Measurements from ENCODE around the gene FABP1.

The FABP1 gene

GRCh38 chr2:88136817-88137216, 9.0 kb upstream of the FABP1 start:
- no peak for DNase-seq

- no peak for DNase-seq
Measured at GRCh38 chr2:88133875-88134274, 6.0 kb upstream of the FABP1 start.

GRCh38 chr2:88131999-88132368, 4.1 kb upstream of the FABP1 start:
- DNase-seq, result no peak

- no peak for DNase-seq
Measured at GRCh38 chr2:88131201-88131998, 3.5 kb upstream of the FABP1 start.

- DNase-seq, result no peak
Measured at GRCh38 chr2:88129313-88129959, 1.6 kb upstream of the FABP1 start.

- DNase-seq, result no peak
Measured at GRCh38 chr2:88128654-88129312, 921 bp upstream of the FABP1 start.

- no peak for DNase-seq
Measured at GRCh38 chr2:88127638-88127887, 299 bp downstream of the FABP1 start.

GRCh38 chr2:88126772-88127637, 857 bp downstream of the FABP1 start:
- no peak for DNase-seq

- DNase-seq, result no peak
Measured at GRCh38 chr2:88125924-88126771, 1.7 kb downstream of the FABP1 start.

GRCh38 chr2:88125344-88125923, 2.4 kb downstream of the FABP1 start:
- DNase-seq, result no peak

- DNase-seq, result no peak
Measured at GRCh38 chr2:88123975-88124917, 3.6 kb downstream of the FABP1 start.

GRCh38 chr2:88123164-88123974, 4.5 kb downstream of the FABP1 start:
- no peak for DNase-seq

- DNase-seq, result no peak
Measured at GRCh38 chr2:88122141-88122884, 5.5 kb downstream of the FABP1 start.

- no peak for DNase-seq
Measured at GRCh38 chr2:88121678-88122077, 6.2 kb downstream of the FABP1 start.

GRCh38 chr2:88117973-88118372, 9.9 kb downstream of the FABP1 start:
- DNase-seq, result no peak

GRCh38 chr2:88116669-88117432, 11.0 kb downstream of the FABP1 start:
- no peak for DNase-seq

- DNase-seq, result no peak
Measured at GRCh38 chr2:88115825-88116518, 11.9 kb downstream of the FABP1 start.

- DNase-seq, result no peak
Measured at GRCh38 chr2:88114889-88115288, 13.0 kb downstream of the FABP1 start.

Data from inflammatory macrophage treated with lipopolysaccharide for 4 hours (primary cell).